Neural progenitor cell (in vitro differentiated cells): ENCODE results near the gene CYB5RL. TPM values are rescaled to one million over a fixed set of nuclear protein-coding genes. Genes with fewer than 3 reads are reported as not detected.

Experiments
- DNase-seq: peaks from one replicate; pipeline ENCODE4 v3.0.0-alpha.2; 2016; ENCODE audit warnings: low spot score
- H2AFZ ChIP-seq: fragments of 200-600 bp; sonication (generic); replicated peaks from 2 replicates; pipeline ENCODE4 v1.6.1; 2016; ENCODE audit warnings: antibody characterized with exemption
- H3F3A ChIP-seq: fragments of 200-600 bp; sonication (generic); 2 replicates; pipeline ENCODE4 v1.6.1; 2016; ENCODE audit warnings: antibody characterized with exemption, low read depth
- H3K27ac ChIP-seq: fragments of 200-600 bp; sonication (generic); 2 replicates; pipeline ENCODE4 v1.5.1; 2016; ENCODE audit warnings: mild to moderate bottlenecking
- H3K27me3 ChIP-seq: fragments of 200-600 bp; sonication (generic); 2 replicates; pipeline ENCODE4 v1.6.1; 2016; ENCODE audit warnings: mild to moderate bottlenecking, moderate library complexity
- H3K36me3 ChIP-seq: fragments of 200-600 bp; sonication (generic); 2 replicates; pipeline ENCODE4 v1.5.1; 2016
- H3K4me1 ChIP-seq: fragments of 200-600 bp; sonication (generic); 2 replicates; pipeline ENCODE4 v1.6.1; 2016; ENCODE audit warnings: mixed run types
- H3K4me2 ChIP-seq: fragments of 200-600 bp; sonication (generic); 2 replicates; pipeline ENCODE4 v1.6.1; 2016
- H3K4me3 ChIP-seq: fragments of 200-600 bp; sonication (generic); 2 replicates; pipeline ENCODE4 v1.5.1; 2016
- H3K79me2 ChIP-seq: fragments of 200-600 bp; sonication (generic); 2 replicates; pipeline ENCODE4 v1.6.1; 2016; ENCODE audit warnings: low read depth
- H3K9ac ChIP-seq: fragments of 200-600 bp; sonication (generic); 2 replicates; pipeline ENCODE4 v1.6.1; 2016
- H3K9me3 ChIP-seq: fragments of 200-600 bp; sonication (generic); 2 replicates; pipeline ENCODE4 v1.5.1; 2016; ENCODE audit warnings: low read depth
- H4K20me1 ChIP-seq: fragments of 200-600 bp; sonication (generic); 2 replicates; pipeline ENCODE4 v1.6.1; 2016; ENCODE audit warnings: low read depth
- H3K27ac Mint-ChIP-seq: 3 replicates; pipeline ENCODE4 v1.8.0; 2021; ENCODE audit warnings: mixed read lengths
- H3K27me3 Mint-ChIP-seq: 2 replicates; pipeline ENCODE4 v1.8.0; 2022; ENCODE audit warnings: low read depth, mild to moderate bottlenecking, inconsistent platforms, moderate library complexity, mixed read lengths; ENCODE audit not compliant: insufficient read depth
- H3K36me3 Mint-ChIP-seq: 3 replicates; pipeline ENCODE4 v1.8.0; 2021; ENCODE audit warnings: mixed read lengths
- H3K4me1 Mint-ChIP-seq: 3 replicates; pipeline ENCODE4 v1.8.0; 2021; ENCODE audit warnings: mixed read lengths
- H3K4me3 Mint-ChIP-seq: 3 replicates; pipeline ENCODE4 v1.8.0; 2021; ENCODE audit warnings: mild to moderate bottlenecking, moderate library complexity, mixed read lengths
- H3K9me3 Mint-ChIP-seq: 3 replicates; pipeline ENCODE4 v1.8.0; 2020; ENCODE audit warnings: mixed read lengths
- CTCF ChIP-seq: fragments of 200-600 bp; sonication (generic); IDR thresholded peaks from 2 replicates; pipeline ENCODE4 v1.5.1; 2017; ENCODE audit warnings: antibody characterized with exemption, mild to moderate bottlenecking
- EZH2 ChIP-seq: fragments of 200-600 bp; sonication (generic); IDR thresholded peaks from 2 replicates; pipeline ENCODE4 v1.6.1; 2017; ENCODE audit warnings: antibody characterized with exemption, mild to moderate bottlenecking, moderate library complexity
- EZH2phosphoT487 ChIP-seq: fragments of 200-600 bp; sonication (generic); IDR thresholded peaks from 2 replicates; pipeline ENCODE4 v1.6.1; 2017; ENCODE audit warnings: antibody characterized with exemption
- total RNA-seq: library from RNA; depleted of rRNA; stranded (reverse); fragments of >200 nt; gene quantifications from 2 replicates; pipeline ENCODE4 v1.2.3, GENCODE V29; 2015; ENCODE audit warnings: low replicate concordance

Gene CYB5RL
- total RNA-seq, 1 donor from 2014 or later, result 6.4 TPM

GRCh38 chr1:54228638-54229079 lies 28.8 kb upstream of the CYB5RL start:
- Histone ChIP-seq H3K4me2 (no peak overlapping the region), H3K27me3 (no peaks in the 10 kb centered on the region), H3K4me1 (peaks cover 7% of the 10 kb centered on the region), H3K79me2 (no peaks in the 10 kb centered on the region), H3K4me3 (no peak overlapping the region), H3K36me3 (no peaks in the 10 kb centered on the region), H3K9me3 (no peaks in the 10 kb centered on the region), H4K20me1 (peaks cover 26% of the 10 kb centered on the region), H3F3A (no peaks in the 10 kb centered on the region), H2AFZ (no peak overlapping the region), H3K9ac (no peak overlapping the region), H3K27ac (no peak overlapping the region)
- Mint-ChIP-seq H3K4me1 (peaks cover 45% of the 10 kb centered on the region), H3K9me3 (no peaks in the 10 kb centered on the region), H3K27ac (no peak overlapping the region), H3K4me3 (no peak overlapping the region), H3K27me3 (peaks cover 3% of the 10 kb centered on the region), H3K36me3 (peaks cover 28% of the 10 kb centered on the region)
- TF ChIP-seq CTCF, result no peak
- TF ChIP-seq EZH2phosphoT487, result no peak
- no peak for TF ChIP-seq EZH2
- DNase-seq, result no peak

GRCh38 chr1:54227891-54228310 lies 28.1 kb upstream of the CYB5RL start:
- H3K27me3 Mint-ChIP-seq, result peaks cover 3% of the 10 kb centered on the region
- Histone ChIP-seq H3K27ac (peak overlapping the region; percentile 37), H3K9me3 (no peaks in the 10 kb centered on the region), H3F3A (no peaks in the 10 kb centered on the region), H3K4me3 (no peak overlapping the region), H3K27me3 (no peaks in the 10 kb centered on the region), H3K4me1 (peaks cover 7% of the 10 kb centered on the region), H2AFZ (no peak overlapping the region), H3K79me2 (no peaks in the 10 kb centered on the region), H3K4me2 (peak overlapping the region; percentile 23), H4K20me1 (peaks cover 31% of the 10 kb centered on the region), H3K36me3 (no peaks in the 10 kb centered on the region), H3K9ac (no peak overlapping the region)
- peaks cover 28% of the 10 kb centered on the region for H3K36me3 Mint-ChIP-seq
- peak overlapping the region; percentile 70 for H3K27ac Mint-ChIP-seq
- TF ChIP-seq EZH2, result no peak
- TF ChIP-seq CTCF, result peak; percentile 34
- no peak for TF ChIP-seq EZH2phosphoT487
- DNase-seq, result peak; percentile 67
- H3K9me3 Mint-ChIP-seq, result no peaks in the 10 kb centered on the region
- peak overlapping the region; percentile 11 for H3K4me3 Mint-ChIP-seq
- H3K4me1 Mint-ChIP-seq, result peaks cover 45% of the 10 kb centered on the region

- H3K9ac ChIP-seq, result no peak overlapping the region
- H3K79me2 ChIP-seq, result no peaks in the 10 kb centered on the region
- Mint-ChIP-seq H3K9me3 (no peaks in the 10 kb centered on the region), H3K4me3 (no peak overlapping the region), H3K4me1 (peaks cover 50% of the 10 kb centered on the region), H3K27me3 (peaks cover 5% of the 10 kb centered on the region), H3K27ac (peak overlapping the region; percentile 70), H3K36me3 (peaks cover 33% of the 10 kb centered on the region)
- peaks cover 7% of the 10 kb centered on the region for H3K4me1 ChIP-seq
- no peaks in the 10 kb centered on the region for H3K36me3 ChIP-seq
- no peaks in the 10 kb centered on the region for H3K9me3 ChIP-seq
- H4K20me1 ChIP-seq, result peaks cover 36% of the 10 kb centered on the region
- no peak for DNase-seq
- H3K4me2 ChIP-seq, result no peak overlapping the region
- no peak overlapping the region for H2AFZ ChIP-seq
- H3F3A ChIP-seq, result no peaks in the 10 kb centered on the region
- no peaks in the 10 kb centered on the region for H3K27me3 ChIP-seq
- TF ChIP-seq EZH2phosphoT487 (no peak), CTCF (no peak), EZH2 (no peak)
- H3K27ac ChIP-seq, result no peak overlapping the region
- H3K4me3 ChIP-seq, result no peak overlapping the region
Observed at GRCh38 chr1:54227091-54227602, 27.3 kb upstream of the CYB5RL start.
